Neuronal stem cell (in vitro differentiated cells): ENCODE results near the gene GARNL3.

Experiments
- DNase-seq: peaks from one replicate; pipeline ENCODE4 v3.0.0-alpha.2; 2013; ENCODE audit warnings: low spot score
- H2AFZ ChIP-seq: one replicate; pipeline ENCODE4 v1.6.1; 2013; ENCODE audit warnings: mild to moderate bottlenecking, low read length, inconsistent platforms
- H2AK5ac ChIP-seq: 2 replicates; pipeline ENCODE4 v1.6.1; 2013; ENCODE audit warnings: low read depth, mild to moderate bottlenecking, inconsistent platforms, low read length, moderate library complexity, mixed read lengths
- H2BK120ac ChIP-seq: 2 replicates; pipeline ENCODE4 v1.6.1; 2013; ENCODE audit warnings: low read depth, mild to moderate bottlenecking, inconsistent platforms, low read length, moderate library complexity, mixed read lengths
- H2BK12ac ChIP-seq: one replicate; pipeline ENCODE4 v1.6.1; 2013; ENCODE audit warnings: low read length, inconsistent platforms
- H2BK15ac ChIP-seq: 2 replicates; pipeline ENCODE4 v1.6.1; 2013; ENCODE audit warnings: mild to moderate bottlenecking, low read length, inconsistent platforms, mixed read lengths
- H2BK5ac ChIP-seq: one replicate; pipeline ENCODE4 v1.6.1; 2013; ENCODE audit warnings: inconsistent platforms, mild to moderate bottlenecking, low read length, moderate library complexity
- H3K14ac ChIP-seq: one replicate; pipeline ENCODE4 v1.6.1; 2013; ENCODE audit warnings: low read length, inconsistent platforms
- H3K18ac ChIP-seq: 2 replicates; pipeline ENCODE4 v1.6.1; 2013; ENCODE audit warnings: low read length, inconsistent platforms
- H3K23ac ChIP-seq: 2 replicates; pipeline ENCODE4 v1.6.1; 2013; ENCODE audit warnings: low read depth, mild to moderate bottlenecking, mixed read lengths, low read length, inconsistent platforms; ENCODE audit not compliant: poor library complexity
- H3K27ac ChIP-seq: replicated peaks from 3 replicates; pipeline ENCODE4 v1.5.1; 2013; ENCODE audit warnings: low read length, inconsistent platforms
- H3K27me3 ChIP-seq, 3 experiments: 2 replicates each; pipeline ENCODE4 v1.6.1; 2013; ENCODE audit warnings: low read length in 3 of 3, mild to moderate bottlenecking in 2 of 3, inconsistent platforms in 1 of 3, low read depth in 1 of 3, mixed read lengths in 1 of 3, moderate library complexity in 1 of 3; ENCODE audit not compliant: control insufficient read depth in 3 of 3, insufficient read depth in 3 of 3
- H3K36me3 ChIP-seq, 2 donors: replicated peaks in 1 of 2; 2 replicates each; pipeline ENCODE4 v1.6.1; 2013; ENCODE audit warnings: low read length in 2 of 2; ENCODE audit not compliant: control insufficient read depth in 2 of 2, insufficient read depth in 2 of 2
- H3K4ac ChIP-seq: 2 replicates; pipeline ENCODE4 v1.6.1; 2013; ENCODE audit warnings: inconsistent platforms, mild to moderate bottlenecking, low read length, moderate library complexity
- H3K4me1 ChIP-seq, 2 donors: 1 replicate in 1 of 2; 2 replicates in 1 of 2; pipeline ENCODE4 v1.6.1; 2013; ENCODE audit warnings: low read length in 2 of 2, low read depth in 1 of 2; ENCODE audit not compliant: control insufficient read depth in 2 of 2, insufficient read depth in 1 of 2
- H3K4me2 ChIP-seq: one replicate; pipeline ENCODE4 v1.6.1; 2013; ENCODE audit warnings: mild to moderate bottlenecking, low read length, inconsistent platforms; ENCODE audit not compliant: insufficient read depth, poor library complexity, severe bottlenecking
- H3K4me3 ChIP-seq, 2 donors: 2 replicates each; pipeline ENCODE4 v1.5.1; 2013; ENCODE audit warnings: low read length in 2 of 2, mild to moderate bottlenecking in 2 of 2, inconsistent platforms in 1 of 2, moderate library complexity in 1 of 2
- H3K79me1 ChIP-seq: one replicate; pipeline ENCODE4 v1.6.1; 2013; ENCODE audit warnings: low read depth, mild to moderate bottlenecking, inconsistent platforms, low read length, moderate library complexity
- H3K9ac ChIP-seq: one replicate; pipeline ENCODE4 v1.6.1; 2013; ENCODE audit warnings: mild to moderate bottlenecking, low read depth, low read length, inconsistent platforms; ENCODE audit not compliant: poor library complexity
- H3K9me3 ChIP-seq, 2 donors: replicated peaks in 1 of 2; 2 replicates each; pipeline versions ENCODE3 to v1.6.1; 2013; ENCODE audit warnings: low read length in 2 of 2, mild to moderate bottlenecking in 2 of 2, inconsistent platforms in 1 of 2, low read depth in 1 of 2, mixed read lengths in 1 of 2, moderate library complexity in 1 of 2; ENCODE audit not compliant: control insufficient read depth in 2 of 2, insufficient read depth in 1 of 2
- H4K8ac ChIP-seq: one replicate; pipeline ENCODE4 v1.6.1; 2013; ENCODE audit warnings: low read depth, mild to moderate bottlenecking, inconsistent platforms, low read length, moderate library complexity
- H4K91ac ChIP-seq: one replicate; pipeline ENCODE4 v1.6.1; 2013; ENCODE audit warnings: low read length, low read depth, mild to moderate bottlenecking, inconsistent platforms; ENCODE audit not compliant: poor library complexity
- WGBS, 2 donors: extraction: QIAGEN DNeasy Blood & Tissue Kit; methylation state at CpG; one replicate each; pipeline ENCODE4 v1.1.7; 2013; ENCODE audit warnings: missing lambda C conversion rate in 2 of 2, mixed read lengths in 1 of 2; ENCODE audit not compliant: insufficient read length in 2 of 2, insufficient replicate concordance in 1 of 2; ENCODE audit errors: extremely low coverage in 2 of 2; 5-methylcytosine and 5-hydroxymethylcytosine counted together

The GARNL3 gene

DNA sequence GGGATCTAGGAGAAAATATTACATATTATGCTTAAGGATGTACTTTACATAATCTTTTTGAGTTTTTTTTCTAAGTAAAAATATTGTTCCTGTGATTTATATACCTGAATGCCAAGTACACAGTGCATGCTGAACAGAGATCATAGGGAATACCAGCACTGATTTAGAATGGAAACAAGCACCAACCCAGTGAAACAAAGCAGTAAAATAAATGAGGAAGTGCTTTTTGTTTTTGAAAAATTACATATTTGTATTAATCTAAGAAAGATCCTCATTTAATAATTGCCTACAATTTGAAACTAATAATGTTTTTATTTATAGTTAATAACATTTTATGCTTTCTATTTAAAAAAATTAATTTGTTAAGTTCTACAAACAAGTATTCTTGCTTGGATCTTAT, 18.0 kb downstream of the GARNL3 start:
- Histone ChIP-seq H3K27me3 (no peaks in the 10 kb centered on the region), H3K4me2 (no peak overlapping the region), H4K8ac (no peak overlapping the region), H2BK12ac (no peak overlapping the region), H4K91ac (no peak overlapping the region), H3K4ac (no peak overlapping the region), H3K79me1 (no peaks in the 10 kb centered on the region), H2BK120ac (no peak overlapping the region), H3K9ac (no peak overlapping the region), H3K23ac (no peak overlapping the region), H2AFZ (no peak overlapping the region), H2BK5ac (no peak overlapping the region), H3K9me3 (no peaks in the 10 kb centered on the region), H3K36me3 (no peaks in the 10 kb centered on the region), H3K4me3 (no peak overlapping the region), H2BK15ac (no peak overlapping the region), H3K27ac (no peak overlapping the region), H2AK5ac (no peak overlapping the region), H3K4me1 (peaks cover 0 to 3% of the 10 kb centered on the region in 2 donors), H3K14ac (no peak overlapping the region), H3K18ac (no peak overlapping the region)
- no peak for DNase-seq

DNA sequence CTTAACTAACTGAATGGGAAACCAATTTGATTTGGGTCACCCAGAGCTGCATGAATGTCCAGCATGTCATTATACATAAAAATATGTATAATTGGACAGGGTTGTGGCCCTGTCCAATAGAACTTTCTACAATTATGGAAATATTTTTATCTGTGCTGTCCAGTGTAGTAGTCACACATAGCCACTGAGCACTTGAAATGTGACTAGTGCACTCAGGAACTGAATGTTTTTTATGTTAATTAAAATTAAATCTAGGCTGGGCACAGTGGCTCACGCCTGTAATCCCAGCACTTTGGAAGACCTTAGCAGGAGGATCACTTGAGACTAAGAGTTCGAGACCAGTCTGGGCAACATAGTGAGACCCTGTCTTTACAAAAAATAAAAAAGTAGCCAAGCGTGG, 18.6 kb downstream of the GARNL3 start:
- Histone ChIP-seq H3K4me2 (no peak overlapping the region), H4K91ac (no peak overlapping the region), H3K14ac (no peak overlapping the region), H2BK12ac (no peak overlapping the region), H3K36me3 (no peaks in the 10 kb centered on the region), H4K8ac (no peak overlapping the region), H3K4me3 (no peak overlapping the region), H3K27me3 (no peaks in the 10 kb centered on the region), H3K9ac (no peak overlapping the region), H2AFZ (no peak overlapping the region), H3K23ac (no peak overlapping the region), H2BK5ac (no peak overlapping the region), H3K4me1 (peaks cover 0 to 3% of the 10 kb centered on the region in 2 donors), H2BK15ac (no peak overlapping the region), H3K18ac (no peak overlapping the region), H3K27ac (no peak overlapping the region), H2AK5ac (no peak overlapping the region), H3K79me1 (no peaks in the 10 kb centered on the region), H3K4ac (no peak overlapping the region), H2BK120ac (no peak overlapping the region), H3K9me3 (no peaks in the 10 kb centered on the region)
- whole genome bisulfite sequencing, 2 donors = no CpG with 5 or more reads among the region's 3 CpGs
- DNase-seq = no peak

DNA sequence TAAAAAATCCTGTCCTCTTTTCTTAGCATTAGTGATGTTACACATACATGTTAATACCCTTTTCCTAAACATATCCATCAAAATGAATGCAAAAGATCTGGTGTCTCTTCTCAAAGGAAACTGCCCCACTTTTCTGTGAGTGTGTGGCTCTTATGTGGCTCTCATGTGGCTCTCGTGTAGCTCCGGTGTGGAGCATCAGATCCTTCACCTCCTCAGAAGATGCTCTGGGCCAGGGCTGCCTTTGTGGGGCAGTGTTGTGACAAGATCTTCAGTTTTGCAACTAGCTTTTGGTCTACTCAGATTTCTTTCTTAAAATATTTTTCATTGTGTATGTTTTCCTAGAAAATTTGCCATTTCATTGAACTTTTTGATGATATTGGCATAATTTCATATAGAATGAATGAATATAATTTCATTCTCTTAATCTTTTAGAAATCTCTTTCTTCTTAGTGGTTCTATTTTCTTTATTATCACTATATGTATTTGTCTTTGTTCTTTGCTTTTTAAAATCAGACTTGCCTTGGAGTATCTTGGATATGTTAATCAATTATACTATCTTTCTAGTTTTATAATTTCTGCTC, 19.4 kb downstream of the GARNL3 start:
- Histone ChIP-seq H3K14ac (no peak overlapping the region), H2AFZ (no peak overlapping the region), H3K4me1 (peaks cover 0 to 3% of the 10 kb centered on the region in 2 donors), H2BK120ac (no peak overlapping the region), H3K9ac (no peak overlapping the region), H3K36me3 (no peaks in the 10 kb centered on the region), H3K4me3 (no peak overlapping the region), H3K9me3 (no peaks in the 10 kb centered on the region), H3K27me3 (no peaks in the 10 kb centered on the region), H2AK5ac (no peak overlapping the region), H3K79me1 (no peaks in the 10 kb centered on the region), H4K91ac (no peak overlapping the region), H3K4ac (no peak overlapping the region), H3K4me2 (no peak overlapping the region), H3K23ac (no peak overlapping the region), H2BK15ac (no peak overlapping the region), H3K18ac (no peak overlapping the region), H3K27ac (no peak overlapping the region), H2BK5ac (no peak overlapping the region), H4K8ac (no peak overlapping the region), H2BK12ac (no peak overlapping the region)
- no CpG with 5 or more reads among the region's 2 CpGs for WGBS, 2 donors
- no peak for DNase-seq

DNA sequence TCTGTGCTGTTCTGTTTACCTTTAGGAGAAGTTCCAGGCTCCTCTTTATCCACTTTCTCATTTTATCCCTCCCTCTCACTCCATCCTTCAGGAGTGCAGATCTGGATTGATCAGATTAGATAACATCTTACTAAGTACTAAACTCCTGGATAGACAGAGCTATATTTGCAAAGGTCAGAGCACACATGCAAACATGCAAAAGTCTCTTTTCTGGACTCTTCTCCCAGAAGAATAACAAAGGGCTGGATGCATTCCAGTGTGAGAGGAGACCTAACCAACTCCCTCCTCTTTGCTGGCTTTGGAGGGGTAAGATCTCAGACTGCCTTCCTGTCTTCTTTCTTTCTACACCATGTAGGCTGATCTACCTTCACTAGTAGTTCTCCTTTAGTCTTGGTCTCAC, 21.4 kb downstream of the GARNL3 start:
- H3K36me3 ChIP-seq = no peaks in the 10 kb centered on the region
- no peak overlapping the region for H3K4me2 ChIP-seq
- H3K4me3 ChIP-seq = no peak overlapping the region
- H2BK15ac ChIP-seq = no peak overlapping the region
- H2BK120ac ChIP-seq = no peak overlapping the region
- H3K9ac ChIP-seq = no peak overlapping the region
- H2BK12ac ChIP-seq = no peak overlapping the region
- no peak overlapping the region for H4K91ac ChIP-seq
- no peak overlapping the region for H3K27ac ChIP-seq
- no peaks in the 10 kb centered on the region for H3K27me3 ChIP-seq
- DNase-seq = no peak
- no peak overlapping the region for H2BK5ac ChIP-seq
- no peaks in the 10 kb centered on the region for H3K79me1 ChIP-seq
- no peak overlapping the region for H3K23ac ChIP-seq
- H3K4me1 ChIP-seq = peaks cover 2 to 3% of the 10 kb centered on the region in 2 donors
- no peak overlapping the region for H2AK5ac ChIP-seq
- no peak overlapping the region for H3K18ac ChIP-seq
- H3K4ac ChIP-seq = no peak overlapping the region
- H3K14ac ChIP-seq = no peak overlapping the region
- H4K8ac ChIP-seq = no peak overlapping the region
- H2AFZ ChIP-seq = no peak overlapping the region
- H3K9me3 ChIP-seq = no peaks in the 10 kb centered on the region
